Activated B cell treated with CpG ODN at 0.5 μM for 24 hours (primary cell): ENCODE measurements around the gene SHPK. TPM values are rescaled to one million over a fixed set of nuclear protein-coding genes. Genes with fewer than 3 reads are reported as not detected.

Source experiments
- ATAC-seq: fragments of 200-7000 bp; cut with Tn5 transposase; one replicate; pipeline ENCODE4 v1.10.0; 2021; ENCODE audit warnings: low read depth, mild to moderate bottlenecking, moderate library complexity
- CTCF ChIA-PET: fragments of 350-600 bp; sonication (Branson Sonifier 250); formaldehyde crosslinking; loops from one replicate; lab custom pipeline; 2021; ENCODE audit warnings: antibody characterized with exemption; lab: Charles Lee
- POLR2A ChIA-PET: fragments of 350-600 bp; sonication (Branson Sonifier 250); formaldehyde crosslinking; loops from one replicate; lab custom pipeline; 2021; ENCODE audit warnings: antibody characterized with exemption; lab: Charles Lee
- DNase-seq: peaks from one replicate; pipeline ENCODE4 v3.0.0; 2022
- H3K27ac Mint-ChIP-seq: one replicate; pipeline ENCODE4 v1.8.0; 2020; ENCODE audit warnings: mixed read lengths
- H3K27me3 Mint-ChIP-seq: one replicate; pipeline ENCODE4 v1.8.0; 2021; ENCODE audit warnings: mixed read lengths
- H3K36me3 Mint-ChIP-seq: one replicate; pipeline ENCODE4 v1.8.0; 2021; ENCODE audit warnings: low read depth, mixed read lengths
- H3K4me1 Mint-ChIP-seq: one replicate; pipeline ENCODE4 v1.8.0; 2021; ENCODE audit warnings: mixed read lengths
- H3K4me3 Mint-ChIP-seq: one replicate; pipeline ENCODE4 v1.8.0; 2020; ENCODE audit warnings: mild to moderate bottlenecking, mixed read lengths
- H3K9me3 Mint-ChIP-seq: one replicate; pipeline ENCODE4 v1.8.0; 2020; ENCODE audit warnings: mixed read lengths
- CTCF ChIP-seq: fragments of 200-600 bp; IDR thresholded peaks from one replicate; pipeline ENCODE4 v1.8.0; 2022; ENCODE audit warnings: antibody characterized with exemption, mild to moderate bottlenecking
- intact Hi-C: fragments of 100-400 bp; cut with micrococcal nuclease; formaldehyde crosslinking; loops from one replicate; pipeline ENCODE4 v1.15.1; 2024
- total RNA-seq: library from RNA; stranded (reverse); gene quantifications from 2 replicates; pipeline ENCODE4 v1.2.3, GENCODE V29; 2022

Gene SHPK
- total RNA-seq, 1 donor from 2014 or later, result 9.5 TPM

GRCh38 chr17:3668279-3669084, 32.4 kb upstream of the SHPK start, which contains the start of the genes EMC6 and TAX1BP3:
Gene EMC6 (plus strand): TSS chr17:3668812. CDS start chr17:3669147, 335 bp downstream.
Gene TAX1BP3 (minus strand): TSS chr17:3668578. CDS start chr17:3668526, 52 bp downstream.
- ChIA-PET CTCF (no interaction called here), POLR2A (interaction anchor here (0.6 to 4.3 kb wide), 15 partner anchors 9 to 1276 kb away, joined by 3 to 22 read pairs (median 5); partner anchors contain the start of genes CTNS, HASPIN, NCBP3 and SHPK)
- TF ChIP-seq CTCF, result no peak
- peaks cover 38% of the 10 kb centered on the region for H3K36me3 Mint-ChIP-seq
- intact Hi-C loops, result loop anchor here (1.0 kb wide), 1 partner anchor 32 kb away; the partner anchor contains the start of genes CTNS and SHPK
- peak within 1 kb of the TSS; percentile 92 for H3K27ac Mint-ChIP-seq
- DNase-seq (peak; percentile 100), ATAC-seq (peak; percentile 88)
- H3K27me3 Mint-ChIP-seq, result no peaks in the 10 kb centered on the region
- H3K9me3 Mint-ChIP-seq, result no peaks in the 10 kb centered on the region
- peaks cover 21% of the 10 kb centered on the region for H3K4me1 Mint-ChIP-seq
- H3K4me3 Mint-ChIP-seq, result peak within 1 kb of the TSS; percentile 95

- Mint-ChIP-seq H3K9me3 (no peaks in the 10 kb centered on the region), H3K4me3 (peak overlapping the region; percentile 95), H3K27ac (peak overlapping the region; percentile 24), H3K27me3 (no peaks in the 10 kb centered on the region), H3K4me1 (peaks cover 21% of the 10 kb centered on the region), H3K36me3 (peaks cover 30% of the 10 kb centered on the region)
- no peak for TF ChIP-seq CTCF
- CTCF ChIA-PET, result no interaction called here
- ATAC-seq (no peak), DNase-seq (no peak)
- POLR2A ChIA-PET, result interaction anchor here (0.5 to 4.3 kb wide), 9 partner anchors 11 to 1275 kb away, joined by 3 to 22 read pairs (median 5); partner anchors contain the start of genes CTNS and SHPK
- intact Hi-C loops, result loop anchor here (1.0 kb wide), 1 partner anchor 31 kb away; the partner anchor contains the start of genes CTNS and SHPK
Measured at GRCh38 chr17:3667366-3668278, 31.6 kb upstream of the SHPK start.

- CTCF ChIA-PET, result no interaction called here
- Mint-ChIP-seq H3K27ac (no peak overlapping the region), H3K4me3 (no peak overlapping the region), H3K4me1 (peaks cover 21% of the 10 kb centered on the region), H3K27me3 (no peaks in the 10 kb centered on the region), H3K9me3 (no peaks in the 10 kb centered on the region), H3K36me3 (peaks cover 19% of the 10 kb centered on the region)
- ATAC-seq, result no peak
- intact Hi-C loops, result no loop called here
- no peak for DNase-seq
- no peak for TF ChIP-seq CTCF
- POLR2A ChIA-PET, result interaction anchor here (0.6 to 4.3 kb wide), 3 partner anchors 13 to 30 kb away, joined by 5 to 22 read pairs (median 5); partner anchors contain the start of genes CTNS and SHPK
Measured at GRCh38 chr17:3666516-3666915, 30.5 kb upstream of the SHPK start.

- Mint-ChIP-seq H3K36me3 (peaks cover 16% of the 10 kb centered on the region), H3K9me3 (no peaks in the 10 kb centered on the region), H3K27me3 (no peaks in the 10 kb centered on the region), H3K27ac (no peak overlapping the region), H3K4me3 (peak overlapping the region; percentile 1), H3K4me1 (peaks cover 21% of the 10 kb centered on the region)
- no peak for ATAC-seq
- DNase-seq, result no peak
- no peak for TF ChIP-seq CTCF
- ChIA-PET POLR2A (interaction anchor here (2.1 kb wide), 1 partner anchor 13 kb away, joined by 5 read pairs; no protein-coding TSS in a partner anchor), CTCF (no interaction called here)
- intact Hi-C loops, result no loop called here
Measured at GRCh38 chr17:3665834-3666233, 29.8 kb upstream of the SHPK start.
